ENCODE results near the gene PHGDH. TPM values are rescaled to one million over a fixed set of nuclear protein-coding genes. Genes with fewer than 3 reads are reported as not detected.

The PHGDH gene
- total RNA-seq, 1 experiment from 2014 or later: 592 TPM

GRCh38 chr1:119714583-119714982 lies 2.8 kb downstream of the PHGDH start:
- no peak for ATAC-seq
- TF ChIP-seq ZNF263 (CRISPR knock-in tag; IDR thresholded peaks at IDR 0.05; ENCODE audit: low read depth) (no peak), ZNF121 (CRISPR knock-in tag; IDR thresholded peaks at IDR 0.05) (peak; percentile 97), SOX15 (CRISPR knock-in tag; IDR thresholded peaks at IDR 0.05) (no peak)
- TF ChIP-seq, protein P1, sequence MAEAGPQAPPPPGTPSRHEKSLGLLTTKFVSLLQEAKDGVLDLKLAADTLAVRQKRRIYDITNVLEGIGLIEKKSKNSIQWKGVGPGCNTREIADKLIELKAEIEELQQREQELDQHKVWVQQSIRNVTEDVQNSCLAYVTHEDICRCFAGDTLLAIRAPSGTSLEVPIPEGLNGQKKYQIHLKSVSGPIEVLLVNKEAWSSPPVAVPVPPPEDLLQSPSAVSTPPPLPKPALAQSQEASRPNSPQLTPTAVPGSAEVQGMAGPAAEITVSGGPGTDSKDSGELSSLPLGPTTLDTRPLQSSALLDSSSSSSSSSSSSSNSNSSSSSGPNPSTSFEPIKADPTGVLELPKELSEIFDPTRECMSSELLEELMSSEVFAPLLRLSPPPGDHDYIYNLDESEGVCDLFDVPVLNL (CRISPR knock-in tag; IDR thresholded peaks at IDR 0.05; ENCODE audit: borderline replicate concordance, low read depth): no peak
- TF ChIP-seq, protein P2, sequence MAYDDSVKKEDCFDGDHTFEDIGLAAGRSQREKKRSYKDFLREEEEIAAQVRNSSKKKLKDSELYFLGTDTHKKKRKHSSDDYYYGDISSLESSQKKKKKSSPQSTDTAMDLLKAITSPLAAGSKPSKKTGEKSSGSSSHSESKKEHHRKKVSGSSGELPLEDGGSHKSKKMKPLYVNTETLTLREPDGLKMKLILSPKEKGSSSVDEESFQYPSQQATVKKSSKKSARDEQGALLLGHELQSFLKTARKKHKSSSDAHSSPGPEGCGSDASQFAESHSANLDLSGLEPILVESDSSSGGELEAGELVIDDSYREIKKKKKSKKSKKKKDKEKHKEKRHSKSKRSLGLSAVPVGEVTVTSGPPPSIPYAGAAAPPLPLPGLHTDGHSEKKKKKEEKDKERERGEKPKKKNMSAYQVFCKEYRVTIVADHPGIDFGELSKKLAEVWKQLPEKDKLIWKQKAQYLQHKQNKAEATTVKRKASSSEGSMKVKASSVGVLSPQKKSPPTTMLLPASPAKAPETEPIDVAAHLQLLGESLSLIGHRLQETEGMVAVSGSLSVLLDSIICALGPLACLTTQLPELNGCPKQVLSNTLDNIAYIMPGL (CRISPR knock-in tag; IDR thresholded peaks at IDR 0.05): no peak
- H3K27ac Mint-ChIP-seq: peak overlapping the region; percentile 43; the same call in 1 of the 2 replicates
- ChIA-PET CTCF (interaction anchor here (2.2 to 4.7 kb wide), 3 partner anchors 38 to 103 kb away, joined by 7 to 39 read pairs (median 20); partner anchors contain the start of gene ZNF697), POLR2A (interaction anchor here (0.6 to 1.7 kb wide), 4 partner anchors 11 to 67 kb away, joined by 3 to 4 read pairs (median 4); no protein-coding TSS in a partner anchor)
- peaks cover 66% of the 10 kb centered on the region for H3K4me1 Mint-ChIP-seq
- no peaks in the 10 kb centered on the region for H3K27me3 Mint-ChIP-seq (ENCODE audit: low read depth)
- H3K9me3 Mint-ChIP-seq: no peaks in the 10 kb centered on the region
- H3K4me3 Mint-ChIP-seq: peak overlapping the region; percentile 85
- H3K36me3 Mint-ChIP-seq: peaks cover 8% of the 10 kb centered on the region
- no peak for DNase-seq (ENCODE audit: low spot score)

DNA sequence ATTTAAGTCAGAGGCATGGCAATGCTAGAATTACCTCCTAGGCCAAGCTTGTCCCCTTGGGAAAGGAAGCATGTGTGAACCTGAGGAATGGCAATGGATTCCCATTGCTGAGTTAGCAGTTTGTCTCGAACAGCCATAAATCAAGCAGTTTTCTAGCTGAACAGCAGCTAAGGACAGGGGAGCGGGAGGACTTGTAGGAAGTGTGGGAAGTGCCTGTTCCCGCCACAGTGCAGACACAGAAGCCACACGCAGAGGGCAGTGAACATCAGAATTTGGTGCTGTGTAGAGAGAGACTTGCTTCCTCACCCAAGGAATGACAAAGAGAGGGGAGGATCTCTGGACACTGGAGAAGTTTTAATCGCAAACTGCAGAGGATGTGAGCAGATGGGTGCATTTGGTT lies 3.8 kb downstream of the PHGDH start:
- peaks cover 65% of the 10 kb centered on the region for H3K4me1 Mint-ChIP-seq
- H3K4me3 Mint-ChIP-seq: peak overlapping the region; percentile 44
- H3K36me3 Mint-ChIP-seq: peaks cover 14% of the 10 kb centered on the region
- ChIA-PET CTCF (interaction anchor here (0.6 to 4.2 kb wide), 4 partner anchors 68 to 104 kb away, joined by 3 to 20 read pairs (median 6); partner anchors contain the start of gene ZNF697), POLR2A (interaction anchor here (1.1 to 1.6 kb wide), 3 partner anchors 10 to 53 kb away, joined by 3 to 4 read pairs (median 4); no protein-coding TSS in a partner anchor)
- ATAC-seq (no peak), DNase-seq (ENCODE audit: low spot score) (no peak)
- H3K27ac Mint-ChIP-seq: peak overlapping the region; percentile 92
- peak; percentile 2; the same call in 1 of the 2 replicates for TF ChIP-seq NFATC4 (CRISPR knock-in tag; IDR thresholded peaks at IDR 0.05)
- TF ChIP-seq ZNF423 (CRISPR knock-in tag; IDR thresholded peaks at IDR 0.05): no peak
- no peaks in the 10 kb centered on the region for H3K9me3 Mint-ChIP-seq
- H3K27me3 Mint-ChIP-seq (ENCODE audit: low read depth): no peaks in the 10 kb centered on the region

GRCh38 chr1:119718409-119718808 lies 6.7 kb downstream of the PHGDH start:
- no peak overlapping the region for H3K4me3 Mint-ChIP-seq
- POLR2A ChIA-PET: no interaction called here
- peaks cover 63% of the 10 kb centered on the region for H3K4me1 Mint-ChIP-seq
- no peak for ATAC-seq
- CTCF ChIA-PET: interaction anchor here (1.0 to 1.4 kb wide), 3 partner anchors 43 to 107 kb away, joined by 4 to 7 read pairs (median 6); no protein-coding TSS in a partner anchor
- H3K36me3 Mint-ChIP-seq: peaks cover 43% of the 10 kb centered on the region
- peak overlapping the region; percentile 45 for H3K27ac Mint-ChIP-seq
- no peaks in the 10 kb centered on the region for H3K9me3 Mint-ChIP-seq
- no peak for DNase-seq (ENCODE audit: low spot score)
- TF ChIP-seq KAT7 (CRISPR knock-in tag; IDR thresholded peaks at IDR 0.05; ENCODE audit: borderline replicate concordance) (no peak), PRRX2 (CRISPR knock-in tag; IDR thresholded peaks at IDR 0.05) (no peak), ZNF671 (CRISPR knock-in tag; IDR thresholded peaks at IDR 0.05) (no peak), GABPB1 (CRISPR knock-in tag; IDR thresholded peaks at IDR 0.05) (no peak), ZNF138 (CRISPR knock-in tag; conservative IDR thresholded peaks at IDR 0.05) (no peak), FOXP1 (CRISPR knock-in tag; IDR thresholded peaks at IDR 0.05; ENCODE audit: borderline replicate concordance) (no peak), ATF3 (CRISPR knock-in tag; conservative IDR thresholded peaks at IDR 0.05) (no peak), NFYB (CRISPR knock-in tag; conservative IDR thresholded peaks at IDR 0.05; ENCODE audit: low read depth) (no peak)
- TF ChIP-seq, protein P3, sequence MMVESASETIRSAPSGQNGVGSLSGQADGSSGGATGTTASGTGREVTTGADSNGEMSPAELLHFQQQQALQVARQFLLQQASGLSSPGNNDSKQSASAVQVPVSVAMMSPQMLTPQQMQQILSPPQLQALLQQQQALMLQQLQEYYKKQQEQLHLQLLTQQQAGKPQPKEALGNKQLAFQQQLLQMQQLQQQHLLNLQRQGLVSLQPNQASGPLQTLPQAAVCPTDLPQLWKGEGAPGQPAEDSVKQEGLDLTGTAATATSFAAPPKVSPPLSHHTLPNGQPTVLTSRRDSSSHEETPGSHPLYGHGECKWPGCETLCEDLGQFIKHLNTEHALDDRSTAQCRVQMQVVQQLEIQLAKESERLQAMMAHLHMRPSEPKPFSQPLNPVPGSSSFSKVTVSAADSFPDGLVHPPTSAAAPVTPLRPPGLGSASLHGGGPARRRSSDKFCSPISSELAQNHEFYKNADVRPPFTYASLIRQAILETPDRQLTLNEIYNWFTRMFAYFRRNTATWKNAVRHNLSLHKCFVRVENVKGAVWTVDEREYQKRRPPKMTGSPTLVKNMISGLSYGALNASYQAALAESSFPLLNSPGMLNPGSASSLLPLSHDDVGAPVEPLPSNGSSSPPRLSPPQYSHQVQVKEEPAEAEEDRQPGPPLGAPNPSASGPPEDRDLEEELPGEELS (CRISPR knock-in tag; IDR thresholded peaks at IDR 0.05): no peak
- no peaks in the 10 kb centered on the region for H3K27me3 Mint-ChIP-seq (ENCODE audit: low read depth)
